GM10248 (cell line): ENCODE data around the gene NRXN2.

Source experiments
- CTCF ChIA-PET: fragments of 300-600 bp; sonication (Branson Sonifier 250); formaldehyde crosslinking; extraction: SDS; loops from one replicate; lab custom pipeline; 2021; ENCODE audit warnings: antibody characterized with exemption; lab: Yijun Ruan, JAX
- POLR2A ChIA-PET: fragments of 350-650 bp; sonication (Branson Sonifier 250); formaldehyde crosslinking; extraction: SDS; loops from one replicate; lab custom pipeline; 2020; ENCODE audit warnings: antibody characterized with exemption; lab: Yijun Ruan, JAX
- DNase-seq: peaks from one replicate; pipeline ENCODE4 v3.0.0; 2012; ENCODE audit errors: extremely low spot score
- TF ChIP-seq, protein P1 (sequence below): IDR thresholded peaks from 2 replicates; pipeline ENCODE4 v1.5.1; 2012; ENCODE audit warnings: mild to moderate bottlenecking, low read depth; ENCODE audit errors: extremely low read depth, missing control alignments, control extremely low read depth

The NRXN2 gene

DNA sequence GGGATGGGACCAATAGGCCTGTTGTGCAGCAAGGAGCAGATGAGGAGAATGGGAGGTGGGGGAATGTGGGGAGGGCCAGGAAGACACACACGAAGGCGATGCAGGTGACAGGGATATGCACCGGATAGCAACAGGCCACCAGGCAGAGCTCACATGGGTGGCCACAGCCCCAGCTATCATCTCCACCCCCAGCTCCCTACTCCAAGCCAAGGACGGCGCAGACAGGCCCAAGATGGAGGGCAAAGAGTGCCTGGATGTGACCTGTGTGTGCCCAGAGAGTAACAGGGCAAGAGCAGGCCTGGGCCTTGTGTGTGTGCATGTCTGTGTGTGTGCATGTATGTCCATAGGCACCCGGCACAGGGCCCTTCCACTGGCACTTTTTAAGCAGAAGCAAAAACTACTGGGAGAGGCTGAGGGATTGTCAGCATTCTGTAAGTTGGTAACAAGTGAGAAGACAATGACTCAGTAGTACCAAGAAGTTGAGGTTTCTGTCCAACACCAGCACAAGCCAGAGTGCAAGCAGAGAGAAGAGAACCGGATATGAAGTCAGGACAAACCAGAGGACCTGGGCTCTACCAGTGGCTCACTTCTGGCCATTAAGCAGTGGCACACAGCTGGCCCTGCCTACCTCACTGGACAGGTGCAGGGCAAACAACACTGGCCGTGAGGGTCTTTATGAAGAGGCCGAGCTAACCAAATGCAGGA is 36.4 kb downstream of the NRXN2 start:
- DNase-seq, result no peak
- ChIA-PET CTCF (interaction anchor here (1.1 to 2.5 kb wide), 2 partner anchors 12 to 18 kb away, joined by 5 to 7 read pairs; no protein-coding TSS in a partner anchor), POLR2A (no interaction called here)
- TF ChIP-seq, protein P1, sequence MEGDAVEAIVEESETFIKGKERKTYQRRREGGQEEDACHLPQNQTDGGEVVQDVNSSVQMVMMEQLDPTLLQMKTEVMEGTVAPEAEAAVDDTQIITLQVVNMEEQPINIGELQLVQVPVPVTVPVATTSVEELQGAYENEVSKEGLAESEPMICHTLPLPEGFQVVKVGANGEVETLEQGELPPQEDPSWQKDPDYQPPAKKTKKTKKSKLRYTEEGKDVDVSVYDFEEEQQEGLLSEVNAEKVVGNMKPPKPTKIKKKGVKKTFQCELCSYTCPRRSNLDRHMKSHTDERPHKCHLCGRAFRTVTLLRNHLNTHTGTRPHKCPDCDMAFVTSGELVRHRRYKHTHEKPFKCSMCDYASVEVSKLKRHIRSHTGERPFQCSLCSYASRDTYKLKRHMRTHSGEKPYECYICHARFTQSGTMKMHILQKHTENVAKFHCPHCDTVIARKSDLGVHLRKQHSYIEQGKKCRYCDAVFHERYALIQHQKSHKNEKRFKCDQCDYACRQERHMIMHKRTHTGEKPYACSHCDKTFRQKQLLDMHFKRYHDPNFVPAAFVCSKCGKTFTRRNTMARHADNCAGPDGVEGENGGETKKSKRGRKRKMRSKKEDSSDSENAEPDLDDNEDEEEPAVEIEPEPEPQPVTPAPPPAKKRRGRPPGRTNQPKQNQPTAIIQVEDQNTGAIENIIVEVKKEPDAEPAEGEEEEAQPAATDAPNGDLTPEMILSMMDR, result no peak

DNA sequence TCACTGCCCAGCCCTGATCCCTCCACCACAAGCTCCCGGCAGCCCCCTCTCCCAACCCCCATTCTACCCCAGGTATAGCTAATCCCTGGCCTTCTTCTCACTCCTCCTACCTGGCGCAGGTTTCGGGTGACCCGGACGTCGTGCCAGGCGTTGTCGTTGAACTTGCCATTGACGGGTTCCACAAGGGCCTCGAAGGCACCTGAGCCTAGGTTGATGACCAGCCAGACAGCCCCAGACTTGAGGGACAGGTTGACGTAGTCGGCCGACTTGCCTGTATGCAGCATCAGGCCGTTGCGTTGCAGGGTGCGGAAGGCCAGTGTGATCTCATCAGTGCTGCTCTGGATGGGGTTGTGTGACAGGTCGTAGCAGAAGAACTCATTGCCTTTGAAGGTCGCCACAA is 37.5 kb downstream of the NRXN2 start:
- TF ChIP-seq, protein P1, result no peak
- DNase-seq, result no peak
- ChIA-PET POLR2A (no interaction called here), CTCF (interaction anchor here (1.1 to 2.5 kb wide), 2 partner anchors 11 to 19 kb away, joined by 5 to 7 read pairs; no protein-coding TSS in a partner anchor)

DNA sequence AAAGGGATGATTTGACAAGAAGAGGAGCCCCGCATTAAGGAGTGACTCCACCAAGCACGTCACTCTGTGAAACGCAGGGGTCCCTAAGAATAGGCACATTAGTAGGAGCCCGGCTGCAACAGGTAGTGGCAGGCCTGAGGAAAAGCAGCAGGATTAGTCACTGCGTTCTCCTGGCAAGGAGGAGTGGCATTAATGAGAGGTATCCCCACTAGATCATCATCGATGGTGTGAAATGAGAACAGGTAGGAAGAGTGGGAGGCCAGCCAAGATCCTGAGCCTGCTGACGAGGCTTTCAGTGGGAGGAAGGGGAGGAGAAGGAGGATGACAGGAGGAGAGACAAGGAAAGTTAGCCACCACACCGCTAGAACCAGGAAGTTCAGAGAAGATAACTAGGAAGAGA is 38.6 kb downstream of the NRXN2 start:
- CTCF ChIA-PET, result no interaction called here

DNA sequence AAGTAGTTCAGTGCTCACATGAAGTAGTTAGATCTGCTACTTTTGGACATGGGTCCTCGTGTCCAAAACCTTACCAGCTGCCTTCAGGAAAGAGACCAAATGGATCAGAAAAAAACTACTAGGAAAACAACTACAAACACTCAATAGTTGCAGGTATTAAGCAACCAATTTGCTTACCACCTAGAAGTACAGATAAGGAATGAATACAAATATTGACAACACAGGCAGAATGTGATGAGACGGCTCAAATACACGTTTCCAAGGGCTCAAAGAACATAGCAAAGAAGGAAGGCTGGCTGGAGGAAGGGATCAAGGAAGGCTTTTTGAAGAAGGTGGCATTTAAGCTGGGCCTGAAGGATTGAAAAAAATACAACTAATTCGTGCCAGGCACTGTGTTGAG is 41.8 kb downstream of the NRXN2 start:
- ChIA-PET CTCF (interaction anchor here (1.2 kb wide), 1 partner anchor 61 kb away, joined by 4 read pairs; no protein-coding TSS in a partner anchor), POLR2A (no interaction called here)
- DNase-seq, result no peak
- TF ChIP-seq, protein P1, result no peak

More for the DNA sequence above, 38.6 kb downstream of the NRXN2 start:
- TF ChIP-seq, protein P1, result no peak
- DNase-seq, result no peak
- POLR2A ChIA-PET, result no interaction called here

DNA sequence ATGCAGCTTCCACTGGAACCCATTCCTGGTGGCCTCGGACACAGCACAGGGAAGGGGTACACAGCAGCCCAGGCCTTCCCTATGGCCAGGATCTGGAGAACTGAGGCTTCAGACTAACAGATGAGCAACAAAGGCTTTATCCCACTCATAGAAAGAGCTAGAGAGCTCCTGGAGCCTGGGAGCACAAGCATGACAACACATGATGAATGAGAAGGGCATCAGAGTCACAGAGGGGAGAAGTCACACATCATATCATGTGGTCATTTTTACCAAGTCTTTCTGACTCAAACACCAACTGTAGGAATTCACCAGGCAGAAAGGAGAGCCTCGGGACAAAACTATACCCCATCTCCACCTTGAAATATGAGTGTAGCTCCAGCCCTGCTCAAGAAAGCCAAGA is 43.2 kb downstream of the NRXN2 start:
- DNase-seq, result no peak
- ChIA-PET POLR2A (no interaction called here), CTCF (interaction anchor here (1.1 to 1.3 kb wide), 2 partner anchors 9 to 231 kb away, joined by 3 to 9 read pairs; no protein-coding TSS in a partner anchor)
- TF ChIP-seq, protein P1, result no peak

DNA sequence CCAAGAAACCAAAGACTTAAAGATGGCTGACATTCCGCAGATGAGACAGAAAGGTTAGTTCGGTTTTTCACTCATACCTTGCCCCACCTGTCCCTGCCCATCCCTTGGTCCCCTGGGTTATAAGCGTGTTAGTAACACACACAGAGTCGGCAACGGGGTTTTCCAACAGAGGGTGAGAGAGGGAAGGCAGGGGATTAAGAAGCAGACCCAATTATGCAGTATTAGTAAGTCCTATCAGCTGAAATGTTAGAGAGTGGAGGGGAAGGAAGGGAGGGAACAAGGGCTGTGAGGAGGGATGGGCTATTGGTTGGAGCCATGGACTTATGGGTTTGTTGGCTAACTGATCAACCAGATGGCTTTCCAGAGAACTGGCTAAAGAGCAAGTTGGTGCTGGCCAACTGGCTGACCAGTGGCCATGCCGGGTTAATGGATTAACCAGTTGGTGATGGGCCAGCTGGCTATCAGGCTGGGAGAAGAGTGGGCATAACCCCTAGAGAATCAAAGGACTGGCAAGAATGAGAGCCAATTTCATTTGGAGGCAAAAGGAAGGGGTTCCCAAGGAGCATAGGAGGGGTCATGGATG is 45.5 kb downstream of the NRXN2 start:
- ChIA-PET POLR2A (no interaction called here), CTCF (interaction anchor here (1.6 to 2.3 kb wide), 2 partner anchors 11 to 27 kb away, joined by 4 to 11 read pairs; no protein-coding TSS in a partner anchor)
- TF ChIP-seq, protein P1, result no peak
- DNase-seq, result no peak
